SU-DHL-6 (cell line): ENCODE measurements around the gene ZMYM4.

ENCODE experiments used
- H2AFZ ChIP-seq: fragments of 200-600 bp; sonication (generic); 2 replicates; pipeline ENCODE4 v1.6.1; 2014; ENCODE audit warnings: low read depth, mild to moderate bottlenecking, moderate library complexity, mixed read lengths, antibody characterized with exemption, low read length; ENCODE audit not compliant: severe bottlenecking
- H3F3A ChIP-seq: fragments of 200-600 bp; shearing (Covaris generic); 2 replicates; pipeline ENCODE4 v1.6.0; 2016; ENCODE audit warnings: antibody characterized with exemption, mild to moderate bottlenecking; ENCODE audit not compliant: insufficient read depth
- H3K27ac ChIP-seq: fragments of 200-600 bp; sonication (generic); 2 replicates; pipeline ENCODE4 v1.5.1; 2016; ENCODE audit warnings: low read depth, mild to moderate bottlenecking, low read length, moderate library complexity, mixed read lengths
- H3K27me3 ChIP-seq: fragments of 200-600 bp; sonication (generic), shearing (Covaris generic); 2 replicates; pipeline ENCODE4 v1.6.0; 2014; ENCODE audit warnings: mild to moderate bottlenecking, low read length
- H3K36me3 ChIP-seq: fragments of 200-600 bp; sonication (generic); 2 replicates; pipeline ENCODE4 v1.6.1; 2014; ENCODE audit warnings: mild to moderate bottlenecking, low read length, mixed read lengths
- H3K4me2 ChIP-seq: fragments of 300-600, 200-600 bp; shearing (Covaris generic), sonication (generic); 2 replicates; pipeline ENCODE4 v1.6.0; 2014; ENCODE audit warnings: low read length, low read depth, mild to moderate bottlenecking; ENCODE audit not compliant: poor library complexity, severe bottlenecking
- H3K4me3 ChIP-seq: fragments of 200-600 bp; sonication (generic); 2 replicates; pipeline ENCODE4 v1.5.1; 2014; ENCODE audit warnings: antibody characterized with exemption, low read length, mild to moderate bottlenecking, mixed read lengths; ENCODE audit not compliant: insufficient read depth, poor library complexity, severe bottlenecking
- H3K79me2 ChIP-seq: fragments of 200-600 bp; sonication (generic); 2 replicates; pipeline ENCODE4 v1.6.1; 2014; ENCODE audit warnings: mild to moderate bottlenecking, low read length, moderate library complexity; ENCODE audit not compliant: insufficient read depth
- H3K9ac ChIP-seq: fragments of 200-600 bp; sonication (generic); 2 replicates; pipeline ENCODE4 v1.7.0; 2014; ENCODE audit warnings: mild to moderate bottlenecking, low read length
- H3K9me2 ChIP-seq: fragments of 200-600 bp; sonication (generic); replicated peaks from 2 replicates; pipeline ENCODE4 v1.6.1; 2014; ENCODE audit warnings: low read length; ENCODE audit not compliant: insufficient read depth
- H3K9me3 ChIP-seq: fragments of 200-600 bp; sonication (generic); 2 replicates; pipeline ENCODE4 v1.6.1; 2014; ENCODE audit warnings: low read length, mixed read lengths; ENCODE audit not compliant: insufficient read depth
- H4K20me1 ChIP-seq: fragments of 200-600 bp; sonication (generic); 2 replicates; pipeline ENCODE4 v1.6.1; 2014; ENCODE audit warnings: low read depth, mild to moderate bottlenecking, antibody characterized with exemption, low read length, moderate library complexity, mixed read lengths
- CTCF ChIP-seq: fragments of 200-600 bp; sonication (generic); IDR thresholded peaks from one replicate; pipeline ENCODE4 v1.5.1; 2017; ENCODE audit warnings: antibody characterized with exemption, mild to moderate bottlenecking, low read length, moderate library complexity; ENCODE audit not compliant: insufficient read depth, poor library complexity, severe bottlenecking
- EZH2phosphoT487 ChIP-seq: fragments of 200-600 bp; sonication (generic), shearing (Covaris generic); conservative IDR thresholded peaks from 2 replicates; pipeline ENCODE4 v1.6.1; 2018; ENCODE audit warnings: mild to moderate bottlenecking, antibody characterized with exemption, low read length, moderate library complexity, mixed read lengths

The ZMYM4 gene

DNA sequence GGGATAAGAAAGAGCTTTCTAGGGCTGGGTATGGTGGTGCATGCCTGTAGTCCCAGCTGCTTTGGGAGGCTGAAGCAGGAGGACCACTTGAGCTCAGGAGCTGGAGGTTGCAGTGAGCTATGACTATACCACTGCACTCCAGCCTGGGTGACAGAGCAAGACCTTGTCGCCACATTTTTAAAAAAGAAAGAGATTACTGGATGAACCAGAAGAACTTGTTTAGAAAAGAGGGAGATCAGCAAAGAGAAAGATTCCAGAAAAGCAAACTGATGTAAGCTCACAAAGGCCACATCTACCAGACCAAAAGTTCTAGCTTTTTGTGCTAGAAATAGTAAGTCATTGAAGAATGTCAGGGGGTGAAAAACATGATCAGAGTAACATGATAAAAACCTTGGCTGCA lies 171.1 kb downstream of the ZMYM4 start:
- TF ChIP-seq CTCF (no peak), EZH2phosphoT487 (no peak)
- Histone ChIP-seq H3K9ac (no peak overlapping the region), H2AFZ (no peak overlapping the region), H3K9me3 (no peaks in the 10 kb centered on the region), H3K36me3 (no peaks in the 10 kb centered on the region), H3K9me2 (no peaks in the 10 kb centered on the region), H3K27me3 (no peaks in the 10 kb centered on the region), H4K20me1 (no peaks in the 10 kb centered on the region), H3K79me2 (no peaks in the 10 kb centered on the region), H3F3A (no peaks in the 10 kb centered on the region), H3K4me3 (no peak overlapping the region), H3K27ac (no peak overlapping the region), H3K4me2 (no peak overlapping the region)

DNA sequence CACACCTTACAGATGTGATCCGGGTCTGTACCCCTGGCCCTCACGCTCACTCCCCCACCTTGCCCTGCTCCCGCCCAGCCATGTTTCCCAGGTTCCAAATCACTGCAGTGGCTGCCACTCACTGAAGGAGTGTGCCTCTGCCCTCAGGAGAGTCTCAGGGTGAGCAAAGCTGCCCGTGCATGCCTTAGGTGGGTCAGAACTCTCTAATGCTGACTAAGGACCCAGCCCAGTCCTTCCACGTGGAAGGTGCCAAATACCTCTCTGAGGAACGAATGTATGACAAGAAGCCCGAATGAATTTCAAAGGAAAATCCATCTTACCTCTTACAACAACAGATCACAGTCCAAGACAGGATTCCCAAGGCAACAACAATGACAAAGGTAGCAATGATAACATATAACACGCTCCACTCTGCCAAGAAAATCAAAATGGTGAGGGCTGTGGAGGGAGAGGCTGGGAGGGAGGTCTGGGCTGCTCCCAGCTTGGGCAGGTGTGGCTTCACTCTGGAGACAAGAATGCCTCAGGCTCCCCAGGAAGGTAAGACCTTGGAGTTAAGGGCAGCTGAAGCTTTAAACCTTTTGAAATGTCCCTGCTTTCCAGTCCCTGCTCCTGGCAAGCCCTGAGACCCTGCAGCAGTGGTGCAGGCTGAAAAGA lies 173.5 kb downstream of the ZMYM4 start:
- H3K4me3 ChIP-seq, result no peak overlapping the region
- H2AFZ ChIP-seq, result no peak overlapping the region
- H3K9me2 ChIP-seq, result no peaks in the 10 kb centered on the region
- H3F3A ChIP-seq, result no peaks in the 10 kb centered on the region
- H3K4me2 ChIP-seq, result no peak overlapping the region
- TF ChIP-seq EZH2phosphoT487, result no peak
- TF ChIP-seq CTCF, result no peak
- no peak overlapping the region for H3K27ac ChIP-seq
- no peaks in the 10 kb centered on the region for H3K36me3 ChIP-seq
- no peaks in the 10 kb centered on the region for H3K9me3 ChIP-seq
- H3K9ac ChIP-seq, result no peak overlapping the region
- H3K79me2 ChIP-seq, result no peaks in the 10 kb centered on the region
- H4K20me1 ChIP-seq, result no peaks in the 10 kb centered on the region
- H3K27me3 ChIP-seq, result no peaks in the 10 kb centered on the region

GRCh38 chr1:35442734-35443133 lies 174.2 kb downstream of the ZMYM4 start:
- no peaks in the 10 kb centered on the region for H3K79me2 ChIP-seq
- H3K36me3 ChIP-seq, result no peaks in the 10 kb centered on the region
- H3K4me2 ChIP-seq, result no peak overlapping the region
- H3K27ac ChIP-seq, result no peak overlapping the region
- TF ChIP-seq CTCF, result no peak
- no peak for TF ChIP-seq EZH2phosphoT487
- H3F3A ChIP-seq, result no peaks in the 10 kb centered on the region
- H3K9me3 ChIP-seq, result no peaks in the 10 kb centered on the region
- no peak overlapping the region for H3K4me3 ChIP-seq
- no peaks in the 10 kb centered on the region for H3K9me2 ChIP-seq
- H2AFZ ChIP-seq, result no peak overlapping the region
- no peaks in the 10 kb centered on the region for H3K27me3 ChIP-seq
- no peaks in the 10 kb centered on the region for H4K20me1 ChIP-seq
- no peak overlapping the region for H3K9ac ChIP-seq
